A673 (cell line): ENCODE results near the gene SURF6. TPM values are rescaled to one million over a fixed set of nuclear protein-coding genes. Genes with fewer than 3 reads are reported as not detected.
"Not testable (repeated sequence)": the region's sequence is repeated elsewhere in the genome, so short reads cannot be mapped to it uniquely, and the experiment has no call there.

Experiments
- BruUV-seq: library from RNA; stranded (reverse); fragments of 400-500 nt; replicated peaks from 2 replicates; lab custom pipeline; 2021; lab: Mats Ljungman, UMichigan
- CTCF ChIA-PET: fragments of 300-600 bp; sonication (Branson Sonifier 250); formaldehyde crosslinking; loops from one replicate; lab custom pipeline; 2022; ENCODE audit warnings: antibody characterized with exemption; lab: Charles Lee
- POLR2A ChIA-PET: fragments of 300-600 bp; sonication (Branson Sonifier 250); formaldehyde crosslinking; loops from one replicate; lab custom pipeline; 2022; ENCODE audit warnings: antibody characterized with exemption; ENCODE audit not compliant: low non-redundant PET; lab: Charles Lee
- DNase-seq: peaks from one replicate; pipeline ENCODE4 v3.0.0-alpha.2; 2015; ENCODE audit warnings: low spot score
- H3K27ac ChIP-seq: fragments of 200-600 bp; sonication (generic); 2 replicates; pipeline ENCODE4 v1.5.1; 2016; ENCODE audit warnings: mixed run types, low read depth, mild to moderate bottlenecking, mixed read lengths, antibody characterized with exemption, low read length; ENCODE audit not compliant: poor library complexity, severe bottlenecking
- H3K27me3 ChIP-seq: fragments of 200-600 bp; sonication (generic); replicated peaks from 2 replicates; pipeline ENCODE4 v1.6.1; 2017; ENCODE audit warnings: mixed run types, low read depth, mild to moderate bottlenecking, mixed read lengths, antibody characterized with exemption, low read length; ENCODE audit not compliant: insufficient read depth, poor library complexity
- H3K36me3 ChIP-seq: fragments of 200-600 bp; sonication (generic); 2 replicates; pipeline ENCODE4 v1.6.1; 2016; ENCODE audit warnings: mixed run types, mild to moderate bottlenecking, mixed read lengths, antibody characterized with exemption, low read length; ENCODE audit not compliant: insufficient read depth, poor library complexity, severe bottlenecking
- H3K4me1 ChIP-seq: fragments of 200-600 bp; sonication (generic); 2 replicates; pipeline ENCODE4 v1.6.1; 2017; ENCODE audit warnings: mixed run types, mild to moderate bottlenecking, mixed read lengths, antibody characterized with exemption, low read length; ENCODE audit not compliant: insufficient read depth, poor library complexity, severe bottlenecking
- H3K4me3 ChIP-seq: fragments of 200-600 bp; sonication (generic); 2 replicates; pipeline ENCODE4 v1.5.1; 2016; ENCODE audit warnings: low read depth, mixed run types, mild to moderate bottlenecking, mixed read lengths, low read length; ENCODE audit not compliant: poor library complexity, severe bottlenecking
- H3K9me3 ChIP-seq: fragments of 200-600 bp; sonication (generic); 2 replicates; pipeline ENCODE4 v1.6.1; 2016; ENCODE audit warnings: mixed run types, low read depth, mild to moderate bottlenecking, mixed read lengths, antibody characterized with exemption, low read length; ENCODE audit not compliant: poor library complexity, severe bottlenecking
- CTCF ChIP-seq: fragments of 300-800, 200-600 bp; sonication (generic); conservative IDR thresholded peaks from 2 replicates; pipeline ENCODE4 v1.5.1; 2017; ENCODE audit warnings: low read depth, mild to moderate bottlenecking, antibody characterized with exemption, low read length, moderate library complexity, mixed read lengths
- EZH2 ChIP-seq: fragments of 200-600 bp; sonication (generic); IDR thresholded peaks from 2 replicates; pipeline ENCODE4 v1.6.1; 2017; ENCODE audit warnings: borderline replicate concordance, low read depth, mild to moderate bottlenecking, mixed read lengths, antibody characterized with exemption, low read length; ENCODE audit not compliant: poor library complexity, severe bottlenecking
- intact Hi-C: fragments of 100-400 bp; cut with micrococcal nuclease; formaldehyde crosslinking; loops from one replicate; pipeline ENCODE4 v1.10.0; 2022; ENCODE audit not compliant: unreplicated experiment
- total RNA-seq: library from RNA; stranded (reverse); gene quantifications from 2 replicates; pipeline ENCODE4 v1.2.3, GENCODE V29; 2021

Gene SURF6
- total RNA-seq, 1 experiment from 2014 or later: 36.6 TPM

GRCh38 chr9:133303266-133304157 lies 32.5 kb downstream of the SURF6 start:
- Histone ChIP-seq H3K27me3 (peaks cover 12% of the 10 kb centered on the region), H3K36me3 (no peaks in the 10 kb centered on the region), H3K9me3 (no peaks in the 10 kb centered on the region), H3K27ac (no peak overlapping the region), H3K4me3 (no peak overlapping the region), H3K4me1 (no peaks in the 10 kb centered on the region)
- no peak for DNase-seq
- CTCF ChIA-PET: no interaction called here
- POLR2A ChIA-PET: no interaction called here
- BruUV-seq: no TSS peak
- intact Hi-C loops: no loop called here
- TF ChIP-seq CTCF: no peak

GRCh38 chr9:133301253-133302230 lies 34.4 kb downstream of the SURF6 start:
- Histone ChIP-seq H3K4me1 (no peaks in the 10 kb centered on the region), H3K27ac (no peak overlapping the region), H3K36me3 (no peaks in the 10 kb centered on the region), H3K9me3 (no peaks in the 10 kb centered on the region), H3K4me3 (no peak overlapping the region), H3K27me3 (peaks cover 27% of the 10 kb centered on the region)
- ChIA-PET CTCF (no interaction called here), POLR2A (no interaction called here)
- TF ChIP-seq CTCF (no peak), EZH2 (no peak)
- BruUV-seq: no TSS peak
- no peak for DNase-seq
- intact Hi-C loops: no loop called here

GRCh38 chr9:133299996-133300395 lies 36.0 kb downstream of the SURF6 start:
- DNase-seq, BruUV-seq, H3K4me3 ChIP-seq, H3K9me3 ChIP-seq, H3K27ac ChIP-seq, POLR2A ChIA-PET, intact Hi-C loops, H3K36me3 ChIP-seq, CTCF ChIA-PET, H3K4me1 ChIP-seq: not testable (repeated sequence)
- H3K27me3 ChIP-seq: peaks cover 27% of the 10 kb centered on the region
